ENCODE data around the gene PLXNA2. TPM values are rescaled to one million over a fixed set of nuclear protein-coding genes. Genes with fewer than 3 reads are reported as not detected.

Gene PLXNA2
- polyA plus RNA-seq, 1 of the 3 experiments (the other 2 are of a cell fraction): 8.5 TPM

- 15% methylated on average over 14 of the region's 22 CpGs for WGBS (ENCODE audit: low lambda C conversion rate)
- Histone ChIP-seq H3K27me3 (ENCODE audit: insufficient read depth) (no peaks in the 10 kb centered on the region), H3K4me3 (ENCODE audit: low read depth in 2 of 2, low read length in 1 of 2) (peak overlapping the region; percentile 93 to 96), H3F3A (replicated peaks; ENCODE audit: insufficient read depth) (peaks cover 7% of the 10 kb centered on the region), H2AFZ (ENCODE audit: low read depth) (0 out of 2 replicates have a peak overlapping the region, but pooled peaks have one; percentile 80), H3K27ac (ENCODE audit: low read depth in 2 of 2, low read length in 1 of 2) (peak overlapping the region; percentile 57 to 86), H3K9ac (peak overlapping the region; percentile 81; the same call in 1 of the 2 replicates), H3K9me2 (no peaks in the 10 kb centered on the region), H3K36me3 (replicated peaks in 1 of 2; ENCODE audit: control insufficient read depth in 1 of 2, insufficient read depth in 2 of 2, low read length in 1 of 2) (peaks cover 0 to 7% of the 10 kb centered on the region in 2 experiments), H3K79me2 (ENCODE audit: insufficient read depth) (peaks cover 39% of the 10 kb centered on the region), H3K9me3 (no peaks in the 10 kb centered on the region), H4K20me1 (ENCODE audit: insufficient read depth) (peaks cover 17% of the 10 kb centered on the region; the same call in 1 of the 2 replicates), H3K4me1 (ENCODE audit: control insufficient read depth in 1 of 2, insufficient read depth in 2 of 2, low read depth in 1 of 2, low read length in 1 of 2) (peaks cover under 1 to 42% of the 10 kb centered on the region in 2 experiments; a peak in 3 of 4 replicates), H3K4me2 (peak overlapping the region; percentile 93)
- peak; percentile 85 for DNase-seq
- CTCF ChIA-PET: interaction anchor here (0.6 to 19.9 kb wide), 80 partner anchors 9 to 1321 kb away, joined by 3 to 579 read pairs (median 4); no protein-coding TSS in a partner anchor
- POLR2A ChIA-PET: interaction anchor here (0.8 to 1.5 kb wide), 3 partner anchors 11 to 223 kb away, joined by 3 to 4 read pairs (median 3); no protein-coding TSS in a partner anchor
- TF ChIP-seq GATA2 (CRISPR knock-in tag; IDR thresholded peaks at IDR 0.05) (no peak), SMC3 (IDR thresholded peaks at IDR 0.05; ENCODE audit: low read depth, low read length) (peak; percentile 85), PBX3 (IDR thresholded peaks at IDR 0.05) (no peak), RCOR1 (IDR thresholded peaks at IDR 0.05; ENCODE audit: low read length) (no peak; the same call in 1 of the 2 replicates), TCF12 (IDR thresholded peaks at IDR 0.05) (no peak), FOSL2 (IDR thresholded peaks at IDR 0.05; ENCODE audit: borderline replicate concordance, low read depth) (no peak), FOXJ3 (CRISPR knock-in tag; IDR thresholded peaks at IDR 0.05) (no peak), GABPA (IDR thresholded peaks at IDR 0.05; ENCODE audit: low read depth) (no peak; the same call in 1 of the 2 replicates), YY1 (IDR thresholded peaks at IDR 0.05; ENCODE audit: low read depth) (no peak), MAX (IDR thresholded peaks at IDR 0.05; ENCODE audit: low read depth) (peak; percentile 87), USF1 (IDR thresholded peaks at IDR 0.05; ENCODE audit: borderline replicate concordance, low read depth) (no peak; the same call in 1 of the 2 replicates), USF2 (IDR thresholded peaks at IDR 0.05; ENCODE audit: borderline replicate concordance, low read depth, low read length) (no peak), EP300 (IDR thresholded peaks at IDR 0.05; ENCODE audit: borderline replicate concordance in 1 of 2, low read depth in 1 of 2, low read length in 1 of 2) (peak in 1 of 2 experiments; percentile 46; a peak in 2 of 4 replicates), RFX5 (IDR thresholded peaks at IDR 0.05; ENCODE audit: low read length) (no peak), TEAD4 (IDR thresholded peaks at IDR 0.05; ENCODE audit: borderline replicate concordance, insufficient read depth) (no peak), MXI1 (IDR thresholded peaks at IDR 0.05; ENCODE audit: low read depth, low read length) (peak; percentile 91), ELF1 (IDR thresholded peaks at IDR 0.05) (peak; percentile 42; the same call in 1 of the 2 replicates), POLR2AphosphoS5 (IDR thresholded peaks at IDR 0.05; ENCODE audit: low read depth, low read length) (no peak), FOXM1 (IDR thresholded peaks at IDR 0.05; ENCODE audit: low read depth) (no peak), EZH2phosphoT487 (IDR thresholded peaks at IDR 0.05; ENCODE audit: borderline replicate concordance, low read depth) (no peak), CHD2 (IDR thresholded peaks at IDR 0.05; ENCODE audit: low read length, partially characterized antibody) (peak; percentile 52), CTCF (IDR thresholded peaks at IDR 0.05) (peak; percentile 83), NFIC (IDR thresholded peaks at IDR 0.05; ENCODE audit: borderline replicate concordance) (0 out of 2 replicates have a peak, but pooled peaks have one; percentile 40), MEF2A (IDR thresholded peaks at IDR 0.05; ENCODE audit: borderline replicate concordance, low read depth) (no peak), RAD21 (IDR thresholded peaks at IDR 0.05; ENCODE audit: low read length) (peak; percentile 88), NRF1 (IDR thresholded peaks at IDR 0.05; ENCODE audit: low read depth, low read length) (peak; percentile 38; the same call in 1 of the 2 replicates), RXRA (IDR thresholded peaks at IDR 0.05; ENCODE audit: borderline replicate concordance, low read depth) (no peak), TAF1 (IDR thresholded peaks at IDR 0.05; ENCODE audit: borderline replicate concordance, low read depth, low read length) (no peak)
Observed at GRCh38 chr1:208245185-208245705, 1.1 kb upstream of the PLXNA2 start.

Measured in SK-N-SH (cell line).